Transverse colon (tissue), 4 donors: ENCODE data around the gene TSPAN5. TPM values are rescaled to one million over a fixed set of nuclear protein-coding genes. Genes with fewer than 3 reads are reported as not detected.

Experiments
- DNase-seq: peaks from one replicate; pipeline ENCODE4 v3.0.0-alpha.2; 2019
- H3K27ac ChIP-seq, 4 donors: fragments of 200-600 bp; sonication (generic); 2 replicates each; pipeline ENCODE4 v1.5.1; 2016 to 2018; ENCODE audit warnings: inconsistent platforms in 4 of 4
- H3K27me3 ChIP-seq: fragments of 200-600 bp; sonication (generic); 2 replicates; pipeline ENCODE4 v1.5.1; 2017; ENCODE audit warnings: inconsistent platforms
- H3K36me3 ChIP-seq, 4 donors: fragments of 200-600 bp; sonication (generic); 2 replicates each; pipeline ENCODE4 v1.5.1; 2017 to 2019; ENCODE audit warnings: inconsistent platforms in 4 of 4
- H3K4me1 ChIP-seq, 4 donors: fragments of 200-600 bp; sonication (generic); 2 replicates each; pipeline ENCODE4 v1.5.1; 2017 to 2020; ENCODE audit warnings: inconsistent platforms in 4 of 4
- H3K4me3 ChIP-seq, 4 donors: fragments of 200-600 bp; sonication (generic); 1 replicate in 1 of 4; 2 replicates in 3 of 4; pipeline versions ENCODE4 v1.5.1 to v1.6.1; 2017 to 2019; ENCODE audit warnings: inconsistent platforms in 4 of 4
- H3K9me3 ChIP-seq, 2 donors: fragments of 200-600 bp; sonication (generic); 2 replicates each; pipeline ENCODE4 v1.5.1; 2017 to 2019; ENCODE audit warnings: inconsistent platforms in 2 of 2
- CTCF ChIP-seq, 5 experiments: fragments of 200-600 bp in 3 of 5; fragments of 450-650 bp in 2 of 5; sonication (generic) in 3 of 5; IDR thresholded peaks; 1 replicate in 2 of 5; 2 replicates in 3 of 5; pipeline ENCODE4 v1.5.1; 2016 to 2017; ENCODE audit warnings: antibody characterized with exemption in 5 of 5, inconsistent platforms in 3 of 5, mild to moderate bottlenecking in 2 of 5, moderate library complexity in 1 of 5
- EP300 ChIP-seq: sonication (generic); formaldehyde crosslinking; IDR thresholded peaks from one replicate; pipeline ENCODE4 v1.6.1; 2017; ENCODE audit warnings: antibody characterized with exemption, low read depth
- POLR2A ChIP-seq: fragments of 450-650 bp; IDR thresholded peaks from one replicate; pipeline ENCODE4 v1.6.1; 2016; ENCODE audit warnings: antibody characterized with exemption, mild to moderate bottlenecking, moderate library complexity
- POLR2AphosphoS5 ChIP-seq, 3 donors: sonication (generic); formaldehyde crosslinking; IDR thresholded peaks; one replicate each; pipeline ENCODE4 v1.6.1; 2016; ENCODE audit warnings: antibody characterized with exemption in 3 of 3
- WGBS, 2 donors: methylation state at CpG; one replicate each; pipeline ENCODE4 v1.1.5; 2018; ENCODE audit warnings: low coverage in 1 of 2; 5-methylcytosine and 5-hydroxymethylcytosine counted together
- in situ Hi-C, 4 donors: fragments of 200-750 bp; cut with MboI; loops; one replicate each; pipeline versions ENCODE4 v1.15.0 to v1.15.1; 2017; ENCODE audit warnings: low sequenced_read_pairs in 3 of 4, low pct_ligation_motif_present in 1 of 4, low pct_unique_long_range_greater_than_20kb in 1 of 4
- intact Hi-C: fragments of 100-400 bp; cut with DNase I; formaldehyde crosslinking; loops from one replicate; pipeline ENCODE4 v1.15.1; 2023; ENCODE audit warnings: low total_unique reads
- total RNA-seq, 4 donors: library from RNA; depleted of rRNA; stranded (reverse); fragments of >200 nt; gene quantifications; one replicate each; pipeline ENCODE4 v1.1.0, GENCODE V29; 2016

Gene TSPAN5
- total RNA-seq, 4 donors from 2014 or later: 1.1 to 9.6 (median 4.4) TPM

GRCh38 chr4:98652996-98653395, 5.4 kb downstream of the TSPAN5 start:
- Histone ChIP-seq H3K27me3 (no peaks in the 10 kb centered on the region), H3K4me3 (no peak overlapping the region), H3K4me1 (peaks cover 0 to 18% (median 7%) of the 10 kb centered on the region in 4 donors), H3K36me3 (no peaks in the 10 kb centered on the region), H3K9me3 (no peaks in the 10 kb centered on the region), H3K27ac (no peak overlapping the region)
- TF ChIP-seq EP300 (no peak), CTCF (IDR thresholded peaks at IDR 0.05) (no peak), POLR2AphosphoS5 (IDR thresholded peaks at IDR 0.05) (no peak), POLR2A (no peak)
- WGBS, 2 donors: 88 to 91% methylated on average over 2 to 3 of the region's 3 CpGs
- DNase-seq: no peak
- in situ Hi-C loops: no loop called here
- intact Hi-C loops: loop anchor here (10.0 kb wide), 1 partner anchor 168 kb away; no protein-coding TSS in a partner anchor

- H3K9me3 ChIP-seq: no peaks in the 10 kb centered on the region
- 85% methylated on average over 5 of the region's 5 CpGs for WGBS, 2 donors
- no peak for TF ChIP-seq CTCF (IDR thresholded peaks at IDR 0.05)
- TF ChIP-seq EP300: no peak
- no peak for TF ChIP-seq POLR2A
- no peak for TF ChIP-seq POLR2AphosphoS5 (IDR thresholded peaks at IDR 0.05)
- peaks cover 0 to 6% (median 0%) of the 10 kb centered on the region in 4 donors for H3K4me1 ChIP-seq
- in situ Hi-C loops: no loop called here
- no peak for DNase-seq
- H3K27ac ChIP-seq: no peak overlapping the region
- no peaks in the 10 kb centered on the region for H3K36me3 ChIP-seq
- no peak overlapping the region for H3K4me3 ChIP-seq
- H3K27me3 ChIP-seq: no peaks in the 10 kb centered on the region
- intact Hi-C loops: no loop called here
Observed at GRCh38 chr4:98648602-98649001, 9.8 kb downstream of the TSPAN5 start.

- Histone ChIP-seq H3K27me3 (no peaks in the 10 kb centered on the region), H3K27ac (no peak overlapping the region), H3K9me3 (no peaks in the 10 kb centered on the region), H3K4me3 (no peak overlapping the region), H3K4me1 (peaks cover 0 to 12% (median 0%) of the 10 kb centered on the region in 4 donors), H3K36me3 (no peaks in the 10 kb centered on the region)
- in situ Hi-C loops (no loop called here), intact Hi-C loops (no loop called here)
- TF ChIP-seq POLR2A (no peak), CTCF (IDR thresholded peaks at IDR 0.05) (no peak), POLR2AphosphoS5 (IDR thresholded peaks at IDR 0.05) (no peak), EP300 (no peak)
- no peak for DNase-seq
- 95 to 96% methylated on average over 3 of the region's 3 CpGs for WGBS, 2 donors
Observed at GRCh38 chr4:98646422-98646821, 12.0 kb downstream of the TSPAN5 start.

GRCh38 chr4:98645527-98645926, 12.9 kb downstream of the TSPAN5 start:
- H3K27me3 ChIP-seq: no peaks in the 10 kb centered on the region
- H3K36me3 ChIP-seq: no peaks in the 10 kb centered on the region
- in situ Hi-C loops (no loop called here), intact Hi-C loops (no loop called here)
- DNase-seq: no peak
- H3K27ac ChIP-seq: no peak overlapping the region
- TF ChIP-seq EP300 (no peak), CTCF (IDR thresholded peaks at IDR 0.05) (no peak), POLR2AphosphoS5 (IDR thresholded peaks at IDR 0.05) (no peak), POLR2A (no peak)
- H3K9me3 ChIP-seq: no peaks in the 10 kb centered on the region
- WGBS, 2 donors: 91 to 92% methylated on average over 1 to 6 of the region's 6 CpGs
- H3K4me3 ChIP-seq: no peak overlapping the region
- peaks cover 0 to 12% (median 0%) of the 10 kb centered on the region in 4 donors for H3K4me1 ChIP-seq
